Measurements from ENCODE around the gene GPR132.

Gene GPR132

DNA sequence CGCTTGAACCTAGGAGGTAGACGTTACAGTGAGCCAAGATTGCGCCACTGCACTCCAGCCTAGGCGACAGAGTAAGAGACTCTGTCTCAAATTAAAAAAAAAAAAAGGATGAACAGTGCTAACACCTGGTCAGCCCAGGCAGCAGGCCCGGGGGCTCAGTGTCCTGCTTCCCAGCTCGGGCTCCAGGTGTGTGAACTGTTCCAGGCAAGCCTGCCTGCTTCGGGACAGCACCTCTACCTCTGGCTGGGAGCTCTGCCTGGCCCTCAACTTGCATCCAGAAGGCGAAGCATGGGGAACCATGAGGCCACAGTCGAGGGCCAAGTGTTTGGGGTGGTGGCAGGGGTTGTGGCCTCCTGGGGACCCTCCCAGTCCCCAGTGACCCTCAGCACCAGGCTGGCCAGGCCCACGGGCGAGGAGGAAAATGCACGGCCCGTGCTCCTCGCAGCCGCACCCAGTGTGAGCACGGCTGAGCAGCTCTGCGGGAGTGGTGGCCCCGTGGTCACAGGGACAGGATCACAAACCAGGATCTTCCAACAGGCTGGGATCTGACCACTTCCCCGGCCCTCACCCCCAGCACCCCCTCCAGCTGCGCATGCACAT is 59.8 kb downstream of the GPR132 start:
- TF ChIP-seq, protein P1, sequence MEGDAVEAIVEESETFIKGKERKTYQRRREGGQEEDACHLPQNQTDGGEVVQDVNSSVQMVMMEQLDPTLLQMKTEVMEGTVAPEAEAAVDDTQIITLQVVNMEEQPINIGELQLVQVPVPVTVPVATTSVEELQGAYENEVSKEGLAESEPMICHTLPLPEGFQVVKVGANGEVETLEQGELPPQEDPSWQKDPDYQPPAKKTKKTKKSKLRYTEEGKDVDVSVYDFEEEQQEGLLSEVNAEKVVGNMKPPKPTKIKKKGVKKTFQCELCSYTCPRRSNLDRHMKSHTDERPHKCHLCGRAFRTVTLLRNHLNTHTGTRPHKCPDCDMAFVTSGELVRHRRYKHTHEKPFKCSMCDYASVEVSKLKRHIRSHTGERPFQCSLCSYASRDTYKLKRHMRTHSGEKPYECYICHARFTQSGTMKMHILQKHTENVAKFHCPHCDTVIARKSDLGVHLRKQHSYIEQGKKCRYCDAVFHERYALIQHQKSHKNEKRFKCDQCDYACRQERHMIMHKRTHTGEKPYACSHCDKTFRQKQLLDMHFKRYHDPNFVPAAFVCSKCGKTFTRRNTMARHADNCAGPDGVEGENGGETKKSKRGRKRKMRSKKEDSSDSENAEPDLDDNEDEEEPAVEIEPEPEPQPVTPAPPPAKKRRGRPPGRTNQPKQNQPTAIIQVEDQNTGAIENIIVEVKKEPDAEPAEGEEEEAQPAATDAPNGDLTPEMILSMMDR (IDR thresholded peaks at IDR 0.05) = no peak
